Measurements from ENCODE around the gene CUEDC2.
"Not testable (repeated sequence)": the region's sequence is repeated elsewhere in the genome, so short reads cannot be mapped to it uniquely, and the experiment has no call there.

Gene CUEDC2

GRCh38 chr10:102454662-102455487 is 22.5 kb upstream of the CUEDC2 start:
- DNase-seq = not testable (repeated sequence)

DNA sequence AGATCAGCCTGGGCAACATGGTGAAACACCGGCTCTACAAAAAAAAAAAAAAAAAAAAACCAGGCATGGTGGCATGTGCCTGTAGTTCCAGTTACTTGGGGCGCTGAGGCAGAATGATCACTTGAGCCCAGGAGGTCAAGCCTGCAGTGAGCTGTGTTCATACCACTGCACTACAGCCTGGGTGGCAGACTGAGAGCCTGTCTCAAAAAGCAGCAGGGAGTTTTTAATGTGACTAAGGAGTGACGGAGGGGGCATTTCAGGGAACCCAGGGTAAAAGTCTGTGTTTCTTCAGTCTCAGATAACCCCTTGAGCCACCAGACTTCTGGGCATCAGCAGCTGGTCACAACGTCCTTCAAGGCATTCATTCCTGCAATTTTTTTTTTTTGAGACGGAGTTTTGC is 21.1 kb upstream of the CUEDC2 start:
- no peak for DNase-seq

DNA sequence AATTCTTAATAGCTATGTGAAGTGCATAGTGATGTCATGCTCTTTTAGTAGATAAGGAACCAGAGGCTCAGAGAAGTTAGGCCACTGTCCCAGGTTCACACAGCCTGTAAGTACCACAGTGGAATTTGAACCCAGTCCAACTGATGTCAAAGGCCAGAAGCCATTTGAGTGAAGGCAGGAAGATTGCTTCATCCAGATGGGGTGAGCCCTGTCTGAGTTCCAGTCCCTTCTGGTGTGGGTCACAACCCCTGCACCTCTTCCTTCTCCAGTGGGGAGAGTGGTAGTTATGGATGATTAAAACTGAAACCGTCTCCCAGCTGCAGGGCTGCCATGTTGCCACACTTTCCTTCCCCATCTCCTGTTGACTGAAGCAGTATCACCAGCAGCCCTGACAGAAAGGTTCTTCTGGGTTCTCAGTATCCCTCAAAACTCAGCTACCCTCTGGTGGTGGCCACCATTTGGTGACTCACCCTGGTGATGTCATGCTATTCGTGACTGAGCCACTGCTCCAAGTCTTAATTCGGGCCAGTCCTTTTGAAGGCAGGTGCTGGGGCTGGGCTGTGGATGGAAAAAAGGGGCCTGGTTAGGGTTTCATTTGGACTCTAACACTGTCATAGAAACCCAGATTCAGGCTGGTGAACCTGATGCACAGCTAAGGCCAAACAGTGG is 20.4 kb upstream of the CUEDC2 start:
- no peak for DNase-seq

- DNase-seq = peak; percentile 11
Observed at GRCh38 chr10:102451105-102451969, 19.0 kb upstream of the CUEDC2 start, which contains the start of gene C10orf95. TSS of gene C10orf95 (minus strand) at chr10:102451543. CDS start at chr10:102451093, 450 bp downstream.

GRCh38 chr10:102450374-102451104 is 18.2 kb upstream of the CUEDC2 start:
- peak; percentile 84 for DNase-seq

DNA sequence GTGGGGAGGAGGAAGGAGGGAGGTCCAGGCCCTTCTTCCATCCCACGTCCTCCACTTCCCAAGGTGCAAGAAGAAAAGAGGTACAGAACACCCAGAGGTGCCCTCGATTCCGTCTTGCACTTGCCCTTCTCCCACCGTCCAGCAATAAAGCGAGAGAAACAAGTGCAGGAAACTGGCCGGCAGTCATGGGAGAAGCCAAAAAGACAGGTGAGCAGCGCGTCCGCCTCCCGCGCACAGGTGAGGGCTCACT is 17.7 kb upstream of the CUEDC2 start:
- no peak for DNase-seq

DNA sequence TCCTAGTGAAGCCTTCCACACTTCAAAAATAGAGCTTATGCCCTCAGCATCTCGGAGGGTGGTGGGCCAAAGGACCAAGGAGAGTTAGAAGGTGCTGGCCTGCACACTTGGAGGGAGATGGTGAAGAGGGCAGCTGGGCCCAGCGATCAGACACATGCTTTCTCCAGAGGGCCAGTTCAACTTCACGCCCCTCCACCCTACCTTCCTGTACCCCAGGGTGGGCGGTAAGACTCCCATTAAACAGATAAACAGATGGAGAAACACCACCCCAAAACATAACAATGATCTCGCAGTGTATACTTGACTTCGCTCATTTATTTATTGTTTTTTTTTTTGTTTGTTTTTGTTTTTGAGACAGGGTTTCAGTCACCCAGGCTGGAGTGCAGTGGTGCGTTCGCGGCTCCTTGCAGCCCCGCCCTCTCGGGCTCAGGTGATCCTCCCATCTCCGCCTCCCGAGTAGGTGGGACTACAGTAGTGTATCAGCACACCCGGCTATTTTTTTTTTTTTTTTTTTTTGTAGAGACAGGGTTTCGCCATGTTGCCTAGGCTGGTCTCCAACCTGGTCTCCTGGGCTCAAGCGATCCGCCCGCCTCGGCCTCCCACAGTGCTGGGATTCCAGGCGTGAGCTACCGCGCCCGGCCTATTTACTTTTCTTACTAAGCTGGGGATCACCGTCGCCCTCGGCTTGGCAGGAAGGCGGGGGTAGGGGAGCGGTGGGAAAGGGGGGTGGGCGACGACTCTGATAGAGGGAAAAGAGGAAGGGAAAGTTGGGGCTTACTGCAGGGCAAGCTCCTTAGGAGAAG is 17.1 kb upstream of the CUEDC2 start:
- peak; percentile 85 for DNase-seq

DNA sequence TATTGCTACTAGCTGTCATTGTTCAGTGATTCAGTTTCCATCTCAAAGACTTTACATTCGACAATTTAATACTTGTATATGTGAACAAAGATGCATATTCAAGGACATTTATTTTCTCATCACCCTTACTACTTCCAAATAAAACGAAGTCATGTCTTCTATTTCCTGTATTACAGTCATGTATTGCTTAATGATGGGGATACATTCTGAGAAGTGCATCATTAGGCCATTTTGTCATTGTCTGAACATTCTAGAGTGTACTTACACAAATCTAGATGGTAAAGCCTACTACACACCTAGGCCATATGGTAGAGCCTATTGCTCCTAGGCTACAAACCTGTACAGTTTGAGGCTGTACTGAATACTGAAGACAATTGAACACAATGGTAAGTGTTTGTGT is 12.5 kb upstream of the CUEDC2 start:
- DNase-seq = no peak

DNA sequence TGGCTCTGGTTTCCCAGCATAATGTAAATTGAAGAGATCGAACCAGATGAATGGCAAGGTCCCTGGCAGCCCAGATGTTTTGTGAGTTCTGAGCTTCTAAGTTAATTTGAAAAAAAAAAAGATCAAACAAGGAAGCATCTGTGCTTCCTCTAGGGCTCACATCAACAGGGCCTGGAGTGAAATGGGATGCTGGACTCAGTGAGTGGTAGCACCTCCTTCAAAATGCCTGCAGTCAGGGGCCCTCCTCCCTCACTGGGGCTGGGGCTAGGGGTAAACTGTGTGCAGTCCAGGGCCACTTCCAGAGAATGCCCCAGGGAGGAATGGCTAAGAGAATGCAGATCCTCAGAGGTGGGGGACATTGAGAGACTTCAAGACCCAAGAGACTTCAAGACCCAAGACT is 6.0 kb upstream of the CUEDC2 start:
- DNase-seq = no peak

- DNase-seq = no peak
Observed at GRCh38 chr10:102437515-102437914, 5.1 kb upstream of the CUEDC2 start.

DNA sequence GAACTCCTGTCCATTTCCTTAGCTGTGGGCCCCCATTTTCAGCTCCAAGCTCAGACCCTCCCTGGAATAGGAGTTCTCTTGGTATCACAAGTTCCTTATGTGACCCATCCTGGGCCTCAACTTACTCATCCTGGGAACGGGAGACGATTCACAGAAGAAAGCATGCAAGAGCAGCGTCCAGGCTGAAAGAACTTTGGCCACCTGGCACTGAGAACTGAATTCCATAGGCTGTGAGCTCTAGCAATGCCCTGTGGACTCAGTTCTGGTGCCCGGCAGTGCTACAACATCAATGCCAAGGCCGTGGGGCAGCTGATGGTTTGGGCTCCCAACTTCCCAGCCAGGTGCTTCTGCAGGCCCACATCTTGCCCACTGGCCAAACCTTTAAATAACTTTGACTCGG is 3.9 kb upstream of the CUEDC2 start:
- DNase-seq = no peak

DNA sequence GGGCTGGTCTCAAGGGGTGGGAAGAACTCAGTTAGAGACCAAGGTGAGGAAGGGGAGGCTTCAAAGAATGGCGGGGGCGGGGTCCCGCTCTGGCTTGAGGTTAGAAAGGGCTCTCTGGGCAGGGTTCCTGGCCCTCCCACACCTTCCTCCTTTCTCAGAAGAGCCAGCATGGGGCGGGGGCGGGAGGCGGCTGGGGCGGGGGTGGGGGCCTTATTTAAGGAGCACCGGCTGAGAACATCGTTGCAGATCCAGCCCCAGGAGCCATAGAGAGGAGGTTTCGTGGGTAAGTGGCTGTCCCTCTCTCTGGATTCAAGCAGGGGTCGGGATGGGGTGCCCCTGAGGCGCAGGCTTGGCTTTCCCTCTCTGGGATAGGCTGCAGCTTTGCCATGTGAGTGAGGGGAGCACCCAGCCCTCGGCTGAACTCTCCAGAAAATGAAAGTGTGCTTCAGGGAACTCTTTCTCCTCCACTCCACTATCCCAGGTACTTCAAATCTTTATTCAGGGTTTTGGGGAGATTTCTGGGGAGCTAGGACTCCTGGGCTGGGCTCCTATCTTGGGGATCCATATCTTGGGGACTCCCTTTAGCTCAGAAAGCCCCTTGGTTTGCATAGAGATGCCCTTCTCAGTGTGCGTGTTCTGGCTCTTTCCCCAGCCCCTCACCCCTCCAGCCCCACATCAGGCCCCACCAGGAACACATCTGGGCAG is 3.3 kb upstream of the CUEDC2 start:
- no peak for DNase-seq

- no peak for DNase-seq
Observed at GRCh38 chr10:102435133-102435497, 2.7 kb upstream of the CUEDC2 start.

DNA sequence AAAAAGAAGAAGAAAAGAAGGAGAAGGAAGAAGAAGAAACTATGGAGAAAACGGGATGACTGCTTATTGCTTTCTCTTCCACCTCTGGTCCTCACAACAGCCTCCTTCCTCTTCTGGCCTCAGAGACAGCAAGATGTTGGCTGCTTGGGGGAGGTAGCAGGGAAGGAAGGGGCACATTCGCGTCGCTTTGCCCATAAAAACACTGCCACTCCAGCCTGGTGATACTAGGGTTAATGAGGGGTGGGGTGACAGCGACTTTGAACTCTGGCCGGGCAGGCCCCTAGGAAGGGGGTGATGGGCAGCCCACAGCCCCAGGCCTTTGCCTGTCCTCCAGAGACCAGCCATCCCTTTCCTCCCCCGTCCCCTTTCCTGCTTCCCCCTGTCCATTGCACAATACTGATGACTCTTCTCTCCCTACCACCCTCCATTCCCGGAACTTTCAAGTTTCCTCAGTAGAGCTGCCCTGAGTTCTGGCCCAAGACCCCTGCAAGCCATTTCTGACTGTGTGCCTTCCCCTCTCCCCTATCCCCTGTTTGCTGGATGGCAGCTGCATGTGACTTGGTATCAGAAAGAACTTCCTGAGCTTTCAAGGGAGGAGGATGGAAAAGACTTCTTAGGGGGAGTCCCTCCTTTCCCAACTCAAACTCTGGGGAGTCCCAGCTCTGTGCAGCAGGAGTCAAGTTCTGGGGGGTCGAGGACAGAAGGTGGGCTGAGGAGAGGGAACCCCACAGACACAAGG is 2.2 kb upstream of the CUEDC2 start:
- no peak for DNase-seq

GRCh38 chr10:102433619-102434046 is 1.3 kb upstream of the CUEDC2 start:
- no peak for DNase-seq

DNA sequence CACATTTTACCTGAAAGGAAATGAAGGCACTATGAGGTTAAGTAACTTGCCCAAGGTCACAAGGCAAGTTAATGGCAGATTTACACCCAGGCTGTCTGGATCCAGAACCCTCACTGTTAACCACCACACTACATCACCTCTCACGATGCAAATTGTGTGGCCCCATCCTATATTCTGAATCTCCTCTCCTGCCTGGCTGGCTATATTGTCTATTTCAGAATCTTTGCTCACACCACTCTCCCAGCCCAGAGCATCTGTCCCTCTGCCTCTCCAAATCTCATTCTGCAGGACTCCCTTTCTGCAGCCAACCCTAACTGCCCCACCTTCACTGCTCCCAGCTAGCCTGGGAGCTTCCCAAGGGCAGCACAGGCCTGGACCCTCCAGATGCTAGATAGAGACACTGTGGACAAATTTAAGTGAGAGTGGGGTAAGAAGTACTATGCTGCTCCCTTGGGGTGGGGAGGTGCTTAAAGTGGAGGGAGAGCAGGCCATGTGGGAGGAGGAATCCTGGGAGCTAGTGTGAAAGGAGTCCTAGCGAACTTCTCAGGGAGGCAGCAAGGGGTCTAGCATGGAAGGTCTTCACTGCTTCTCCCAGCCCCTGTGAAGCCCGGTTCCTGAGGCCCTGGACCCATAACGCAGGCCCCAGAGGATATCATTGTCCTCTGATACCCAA is 786 bp downstream of the CUEDC2 start:
- DNase-seq = no peak

DNA sequence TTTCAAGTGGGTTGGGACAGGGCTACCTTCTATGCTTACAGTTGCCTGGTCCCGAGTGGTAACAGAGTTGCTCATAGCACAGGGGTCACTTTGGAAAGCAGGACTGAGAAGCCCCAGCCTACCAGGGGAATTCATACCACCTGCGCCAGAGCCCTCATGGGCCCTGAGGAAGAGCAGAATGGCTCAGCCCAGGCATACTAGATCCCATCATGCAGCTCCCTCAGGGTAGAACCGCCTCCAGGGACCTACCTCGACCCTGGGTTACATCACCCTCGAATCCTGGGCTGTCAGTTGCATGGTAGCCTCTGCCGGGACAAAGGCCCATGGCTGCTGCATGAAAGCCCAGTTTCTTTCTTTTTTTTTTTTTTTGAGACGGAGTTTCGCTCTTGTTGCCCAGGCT is 2.9 kb downstream of the CUEDC2 start:
- DNase-seq = no peak

DNA sequence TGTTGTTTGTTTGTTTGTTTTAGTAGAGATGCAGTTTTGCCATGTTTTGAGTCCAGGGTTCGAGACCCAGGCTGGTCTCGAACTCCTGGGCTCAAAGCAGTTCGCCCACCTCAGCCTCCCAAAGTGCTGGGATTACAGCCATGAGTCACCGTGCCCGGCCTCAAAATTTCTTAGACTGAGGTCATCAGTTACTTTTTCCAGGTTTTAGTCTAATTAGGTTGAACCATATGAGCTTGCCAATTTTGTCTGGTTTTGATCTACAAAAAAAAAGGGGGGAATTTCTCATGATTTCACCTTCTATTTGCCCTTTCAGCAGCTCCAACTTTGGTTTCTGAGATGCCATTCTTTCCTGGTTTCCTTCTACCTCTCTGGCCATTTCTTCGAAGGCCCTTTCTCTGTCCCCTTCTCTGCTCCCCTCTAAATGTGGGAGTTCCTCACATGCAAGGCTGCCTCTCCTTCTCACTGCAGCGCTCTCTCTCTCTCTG is 5.5 kb downstream of the CUEDC2 start:
- DNase-seq = no peak

GRCh38 chr10:102425444-102425843 is 6.9 kb downstream of the CUEDC2 start:
- DNase-seq = no peak

GRCh38 chr10:102424916-102425315 is 7.5 kb downstream of the CUEDC2 start:
- DNase-seq = no peak

Data from NCI-H345 (cell line).